Suppressor macrophage treated with lipopolysaccharide for 1 hour (primary cell): ENCODE results near the gene KRTAP7-1.

Source experiments
- DNase-seq, 3 donors: peaks; one replicate each; pipeline ENCODE4 v3.0.0-alpha.2; 2020 to 2022

KRTAP7-1 gene, protein sequence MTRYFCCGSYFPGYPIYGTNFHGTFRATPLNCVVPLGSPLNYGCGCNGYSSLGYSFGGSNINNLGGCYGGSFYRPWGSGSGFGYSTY

GRCh38 chr21:30829659-30830058 is at the start of gene KRTAP7-1:
Gene KRTAP7-1, minus strand, starts transcription at chr21:30829759. Its CDS starts 61 bp downstream, at chr21:30829698.
- DNase-seq, result no peak

DNA sequence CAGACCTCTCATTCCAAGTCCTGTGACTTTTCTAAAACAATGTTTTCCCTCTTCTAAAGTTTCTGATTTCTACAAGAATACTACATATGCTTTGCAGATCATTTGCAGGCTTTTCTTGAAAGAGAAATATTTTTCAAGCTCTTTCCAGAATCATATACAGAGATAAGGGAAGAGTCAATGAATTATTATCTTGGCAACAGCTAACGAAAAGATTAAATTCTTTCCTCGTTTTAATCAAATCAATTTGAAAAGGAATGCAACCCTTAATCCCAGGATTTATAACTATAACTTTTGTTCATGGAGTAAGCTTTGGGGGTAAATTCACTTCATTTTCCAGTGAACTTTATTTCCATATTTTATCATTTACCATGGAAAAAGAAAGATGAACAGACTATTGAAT is 45.0 kb upstream of the KRTAP7-1 start:
- no peak for DNase-seq

GRCh38 chr21:30847627-30848500 is 18.3 kb upstream of the KRTAP7-1 start:
- no peak for DNase-seq

DNA sequence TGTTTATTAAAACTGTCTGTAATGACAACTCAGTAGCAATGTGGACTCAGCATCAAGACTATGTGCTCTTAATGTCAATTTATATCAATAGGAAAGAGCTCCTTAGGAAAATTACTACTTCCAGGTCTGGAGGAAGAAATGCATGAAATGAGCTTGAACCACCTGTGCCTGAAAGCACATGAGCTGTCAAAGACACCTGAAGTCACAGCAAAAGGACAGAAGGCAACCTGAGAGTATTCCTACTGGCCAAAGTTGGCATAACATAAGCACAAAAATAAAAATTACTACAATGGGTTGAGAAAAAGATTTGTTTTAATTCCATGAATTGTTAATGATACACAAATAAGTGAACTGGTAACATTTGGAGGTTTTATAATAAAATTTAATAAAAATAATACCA is 13.4 kb upstream of the KRTAP7-1 start:
- DNase-seq, result no peak

GRCh38 chr21:30839304-30839703 is 9.7 kb upstream of the KRTAP7-1 start:
- peak; percentile 15 to 20 (median 19) for DNase-seq

DNA sequence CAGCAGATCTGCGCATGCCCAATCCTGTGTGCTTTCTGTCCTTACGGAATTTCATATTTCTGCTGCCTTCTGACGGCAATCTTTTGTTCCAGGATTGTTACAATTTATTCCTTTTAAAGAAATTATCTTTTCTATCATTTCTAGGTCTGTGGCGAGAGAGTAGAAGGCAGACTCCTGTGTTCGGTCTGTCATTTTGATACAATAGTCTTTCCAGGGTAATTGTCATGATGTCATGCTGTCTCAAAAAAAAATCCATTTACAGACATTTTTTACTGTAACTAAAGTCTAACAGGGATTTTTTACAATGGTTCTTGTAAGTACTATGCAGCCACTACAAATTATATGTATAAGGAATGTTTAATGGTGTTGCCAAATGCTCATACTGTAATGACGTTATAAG is 9.0 kb upstream of the KRTAP7-1 start:
- no peak for DNase-seq

GRCh38 chr21:30831194-30831765 is 1.7 kb upstream of the KRTAP7-1 start:
- DNase-seq, result peak; percentile 56 to 69 (median 61)

GRCh38 chr21:30818837-30819610 is 10.5 kb downstream of the KRTAP7-1 start:
- no peak for DNase-seq

DNA sequence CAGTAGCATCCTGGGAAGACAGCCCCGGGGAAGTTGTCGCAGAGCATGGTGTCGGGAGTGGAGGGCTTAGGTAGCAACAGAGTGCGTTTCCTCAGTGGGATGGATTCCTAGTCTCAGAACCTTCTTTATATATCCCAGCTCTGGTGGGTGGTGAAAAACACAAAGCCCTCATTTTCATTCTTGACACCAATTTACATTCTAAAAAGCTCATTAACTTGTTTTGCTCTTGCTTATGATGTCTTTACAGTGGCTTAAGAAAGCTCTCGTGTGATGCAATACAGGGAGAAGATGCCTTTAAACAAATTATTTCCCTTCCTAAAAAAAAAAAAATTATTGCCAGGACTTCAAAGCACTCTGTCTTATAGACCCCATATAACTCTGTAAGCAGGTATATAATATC is 16.4 kb downstream of the KRTAP7-1 start, which contains the start of gene KRTAP8-1:
Gene KRTAP8-1, minus strand, starts transcription at position 101 of the 400 bp plus-strand sequence. Its CDS starts 54 bp downstream, at position 47.
- no peak for DNase-seq

GRCh38 chr21:30800605-30801004 is 29.0 kb downstream of the KRTAP7-1 start:
- DNase-seq, result no peak

- DNase-seq, result no peak
Observed at GRCh38 chr21:30793581-30794314, 35.8 kb downstream of the KRTAP7-1 start.

GRCh38 chr21:30779249-30779648 is 50.3 kb downstream of the KRTAP7-1 start:
- DNase-seq, result no peak
